SK-N-SH (cell line): Measurements from ENCODE around the gene RAD51B. TPM values are rescaled to one million over a fixed set of nuclear protein-coding genes. Genes with fewer than 3 reads are reported as not detected.
"Not testable (repeated sequence)": the region's sequence is repeated elsewhere in the genome, so short reads cannot be mapped to it uniquely, and the experiment has no call there.

Experiments
- CTCF ChIA-PET: fragments of 300-600, 350-600 bp; formaldehyde crosslinking; extraction: SDS; loops from one replicate; lab custom pipeline; 2021; lab: Yijun Ruan, JAX
- POLR2A ChIA-PET: fragments of 350-600 bp; sonication (Branson Sonifier 250); formaldehyde crosslinking; extraction: SDS; loops from one replicate; lab custom pipeline; 2020; ENCODE audit warnings: antibody characterized with exemption, inconsistent platforms; lab: Yijun Ruan, JAX
- DNase-seq: peaks from one replicate; pipeline ENCODE4 v3.0.0; 2012
- H2AFZ ChIP-seq: fragments of 200-600 bp; sonication (generic); 2 replicates; pipeline ENCODE4 v1.8.1; 2016; ENCODE audit warnings: antibody characterized with exemption, mild to moderate bottlenecking, low read depth
- H3F3A ChIP-seq: fragments of 200-600 bp; sonication (generic); replicated peaks from 2 replicates; pipeline ENCODE3; 2016; ENCODE audit warnings: antibody characterized with exemption, mild to moderate bottlenecking; ENCODE audit not compliant: insufficient read depth
- H3K27ac ChIP-seq, 2 experiments: fragments of 200-500 bp in 1 of 2; fragments of 200-600 bp in 1 of 2; sonication (Bioruptor generic) in 1 of 2; sonication (generic), shearing (Covaris generic) in 1 of 2; 2 replicates each; pipeline versions ENCODE4 v1.5.1 to v1.6.1; 2014 to 2016; ENCODE audit warnings: low read depth in 2 of 2, inconsistent platforms in 1 of 2, low read length in 1 of 2, mild to moderate bottlenecking in 1 of 2, mixed read lengths in 1 of 2
- H3K27me3 ChIP-seq: fragments of 200-600 bp; sonication (generic), shearing (Covaris generic); 2 replicates; pipeline ENCODE4 v1.6.1; 2016; ENCODE audit warnings: mixed run types; ENCODE audit not compliant: insufficient read depth
- H3K36me3 ChIP-seq, 2 experiments: fragments of 200-500 bp in 1 of 2; fragments of 200-600 bp in 1 of 2; sonication (Bioruptor generic) in 1 of 2; sonication (generic) in 1 of 2; replicated peaks in 1 of 2; 2 replicates each; pipeline versions ENCODE3 to v1.5.1; 2014 to 2016; ENCODE audit warnings: low read length in 1 of 2, mild to moderate bottlenecking in 1 of 2; ENCODE audit not compliant: insufficient read depth in 2 of 2, control insufficient read depth in 1 of 2
- H3K4me1 ChIP-seq, 2 experiments: fragments of 200-500 bp in 1 of 2; fragments of 200-600 bp in 1 of 2; sonication (Bioruptor generic) in 1 of 2; sonication (generic), shearing (Covaris generic) in 1 of 2; 2 replicates each; pipeline versions ENCODE4 v1.5.1 to v1.6.1; 2014 to 2016; ENCODE audit warnings: low read depth in 1 of 2, low read length in 1 of 2, mixed run types in 1 of 2; ENCODE audit not compliant: insufficient read depth in 2 of 2, control insufficient read depth in 1 of 2
- H3K4me2 ChIP-seq: fragments of 200-600 bp; sonication (generic), shearing (Covaris generic); 2 replicates; pipeline ENCODE4 v1.6.1; 2017; ENCODE audit warnings: mixed run types
- H3K4me3 ChIP-seq, 2 experiments: fragments of 200-500 bp in 1 of 2; fragments of 200-600 bp in 1 of 2; sonication (Bioruptor generic) in 1 of 2; sonication (generic), shearing (Covaris generic) in 1 of 2; 2 replicates each; pipeline versions ENCODE4 v1.5.1 to v1.8.1; 2014 to 2016; ENCODE audit warnings: low read depth in 2 of 2, inconsistent platforms in 1 of 2, low read length in 1 of 2, mild to moderate bottlenecking in 1 of 2, mixed read lengths in 1 of 2, moderate library complexity in 1 of 2
- H3K79me2 ChIP-seq: fragments of 200-600 bp; sonication (generic); 2 replicates; pipeline ENCODE4 v1.8.1; 2017; ENCODE audit warnings: mild to moderate bottlenecking; ENCODE audit not compliant: insufficient read depth
- H3K9ac ChIP-seq: fragments of 200-600 bp; sonication (generic); 2 replicates; pipeline ENCODE4 v1.6.1; 2017; ENCODE audit warnings: mixed run types
- H3K9me2 ChIP-seq: fragments of 200-600 bp; sonication (generic); 2 replicates; pipeline ENCODE4 v1.6.1; 2017; ENCODE audit warnings: mixed run types
- H3K9me3 ChIP-seq: fragments of 200-600 bp; sonication (generic); 2 replicates; pipeline ENCODE4 v1.6.1; 2017; ENCODE audit warnings: mixed run types, mild to moderate bottlenecking, moderate library complexity
- H4K20me1 ChIP-seq: fragments of 200-600 bp; sonication (generic); 2 replicates; pipeline ENCODE4 v1.6.1; 2017; ENCODE audit warnings: mild to moderate bottlenecking, mixed run types; ENCODE audit not compliant: insufficient read depth
- FOSL2 ChIP-seq: IDR thresholded peaks from 2 replicates; pipeline ENCODE4 v1.4.0; 2012; ENCODE audit warnings: low read depth, mild to moderate bottlenecking, moderate library complexity, borderline replicate concordance
- NFIC ChIP-seq: IDR thresholded peaks from 2 replicates; pipeline ENCODE4 v1.4.0; 2012; ENCODE audit warnings: borderline replicate concordance
- NRF1 ChIP-seq: IDR thresholded peaks from 2 replicates; pipeline ENCODE4 v1.6.1; 2012; ENCODE audit warnings: low read depth, mild to moderate bottlenecking, low read length
- PBX3 ChIP-seq: IDR thresholded peaks from 2 replicates; pipeline ENCODE4; 2012
- POLR2AphosphoS5 ChIP-seq: IDR thresholded peaks from 2 replicates; pipeline ENCODE4 v1.6.1; 2012; ENCODE audit warnings: low read depth, low read length
- REST ChIP-seq: IDR thresholded peaks from 2 replicates; pipeline ENCODE4 v1.6.1; 2012; ENCODE audit warnings: mild to moderate bottlenecking, low read depth, low read length, moderate library complexity
- SMC3 ChIP-seq: IDR thresholded peaks from 2 replicates; pipeline ENCODE4 v1.6.1; 2012; ENCODE audit warnings: low read depth, low read length, improper control_type of control experiment
- TCF12 ChIP-seq: IDR thresholded peaks from 2 replicates; pipeline ENCODE4 v1.4.0; 2012
- YY1 ChIP-seq: IDR thresholded peaks from 2 replicates; pipeline ENCODE4 v1.4.0; 2012; ENCODE audit warnings: low read depth, mild to moderate bottlenecking
- WGBS: methylation state at CpG from one replicate; pipeline ENCODE4 v1.1.6; 2017; ENCODE audit warnings: low lambda C conversion rate; 5-methylcytosine and 5-hydroxymethylcytosine counted together
- polyA plus RNA-seq, 3 experiments: library from polyadenylated mRNA; depleted of rRNA; stranded (reverse); fragments of >200 nt; gene quantifications; 2 replicates each; pipeline ENCODE4 v1.2.3, GENCODE V29; 2012

The RAD51B gene
- polyA plus RNA-seq, 1 of the 3 experiments (the other 2 are of a cell fraction), result 6.0 TPM

- Histone ChIP-seq H4K20me1 (no peaks in the 10 kb centered on the region), H3K4me1 (no peaks in the 10 kb centered on the region; a peak in 1 of 4 replicates), H3K4me3 (no peak overlapping the region), H3K79me2 (no peaks in the 10 kb centered on the region), H3K27me3 (no peaks in the 10 kb centered on the region), H2AFZ (no peak overlapping the region), H3F3A (no peaks in the 10 kb centered on the region), H3K36me3 (no peaks in the 10 kb centered on the region), H3K9ac (no peak overlapping the region), H3K9me3 (no peaks in the 10 kb centered on the region), H3K27ac (no peak overlapping the region), H3K4me2 (no peak overlapping the region), H3K9me2 (no peaks in the 10 kb centered on the region)
- WGBS, result 91% methylated on average over 3 of the region's 3 CpGs
- POLR2A ChIA-PET, result no interaction called here
- no peak for DNase-seq
- CTCF ChIA-PET, result interaction anchor here (1.1 to 1.7 kb wide), 3 partner anchors 23 to 878 kb away, joined by 4 read pairs; no protein-coding TSS in a partner anchor
- TF ChIP-seq REST, result no peak
- TF ChIP-seq NRF1, result no peak
- TF ChIP-seq YY1, result no peak
- TF ChIP-seq FOSL2, result no peak
- no peak for TF ChIP-seq SMC3
Measured at GRCh38 chr14:67965696-67966095, 146.1 kb downstream of the RAD51B start.

GRCh38 chr14:67967206-67967605, 147.6 kb downstream of the RAD51B start:
- Histone ChIP-seq H3K27me3 (no peaks in the 10 kb centered on the region), H3K4me3 (no peak overlapping the region), H3K9me2 (no peaks in the 10 kb centered on the region), H3F3A (peaks cover 3% of the 10 kb centered on the region), H3K9me3 (no peaks in the 10 kb centered on the region), H3K4me2 (no peak overlapping the region), H2AFZ (no peak overlapping the region), H3K4me1 (peaks cover 0 to 4% of the 10 kb centered on the region in 2 experiments; a peak in 1 of 4 replicates), H3K27ac (no peak overlapping the region), H3K79me2 (no peaks in the 10 kb centered on the region), H3K9ac (no peak overlapping the region), H4K20me1 (no peaks in the 10 kb centered on the region), H3K36me3 (no peaks in the 10 kb centered on the region)
- ChIA-PET CTCF (interaction anchor here (1.7 kb wide), 1 partner anchor 21 kb away, joined by 5 read pairs; no protein-coding TSS in a partner anchor), POLR2A (no interaction called here)
- WGBS, result 92% methylated on average over 1 of the region's 1 CpG
- no peak for TF ChIP-seq PBX3
- no peak for TF ChIP-seq NFIC
- no peak for TF ChIP-seq TCF12
- TF ChIP-seq POLR2AphosphoS5, result no peak
- DNase-seq, result no peak

- DNase-seq, H3K9ac ChIP-seq, H3K27ac ChIP-seq, H2AFZ ChIP-seq, POLR2A ChIA-PET, H3F3A ChIP-seq, H4K20me1 ChIP-seq, H3K4me2 ChIP-seq, H3K9me3 ChIP-seq, H3K79me2 ChIP-seq, H3K27me3 ChIP-seq, H3K4me1 ChIP-seq, H3K4me3 ChIP-seq, H3K36me3 ChIP-seq, H3K9me2 ChIP-seq: not testable (repeated sequence)
- 68% methylated on average over 2 of the region's 2 CpGs for WGBS
- CTCF ChIA-PET, result interaction anchor here (0.9 to 1.7 kb wide), 2 partner anchors 22 to 31 kb away, joined by 3 to 5 read pairs; no protein-coding TSS in a partner anchor
Measured at GRCh38 chr14:67967970-67968369, 148.4 kb downstream of the RAD51B start.
